HepG2 (cell line): ENCODE results near the gene TTBK1. TPM values are rescaled to one million over a fixed set of nuclear protein-coding genes. Genes with fewer than 3 reads are reported as not detected.
A peak's percentile ranks its signal among the peaks of the same experiment; 100 is the strongest.

Source experiments
- ATAC-seq: fragments of 200-7000 bp; cut with Tn5 transposase; 3 replicates; pipeline ENCODE4 v1.9.1; 2020; ENCODE audit warnings: mild to moderate bottlenecking, moderate library complexity
- BruUV-seq: library from RNA; stranded (reverse); fragments of 400-500 nt; replicated peaks from 2 replicates; lab custom pipeline; 2021; lab: Mats Ljungman, UMichigan
- CTCF ChIA-PET: fragments of 300-600 bp; formaldehyde crosslinking; extraction: SDS; loops from one replicate; lab custom pipeline; 2021; ENCODE audit warnings: low total read pairs, inconsistent platforms, low intra/inter-chr PET ratio; lab: Yijun Ruan, JAX
- POLR2A ChIA-PET: fragments of 350-600 bp; sonication (Branson Sonifier 250); formaldehyde crosslinking; loops from one replicate; lab custom pipeline; 2020; ENCODE audit warnings: antibody characterized with exemption, inconsistent platforms; lab: Yijun Ruan, JAX
- DNase-seq: peaks from one replicate; pipeline ENCODE4 v3.0.0-alpha.2; 2015; ENCODE audit warnings: low spot score
- FAIRE-seq: peaks from 3 replicates; lab custom pipeline; 2011; peaks lifted over from hg19 to GRCh38; lab: Jason Lieb, UNC
- H2AFZ ChIP-seq: one replicate; pipeline ENCODE4 v1.6.1; 2011; ENCODE audit warnings: low read length, inconsistent platforms
- H3K27ac ChIP-seq: fragments of 300-600 bp; 3 replicates; pipeline ENCODE4 v1.8.0; 2011; ENCODE audit warnings: mixed run types, mild to moderate bottlenecking, mixed read lengths, low read length, inconsistent platforms; ENCODE audit not compliant: insufficient read depth; ENCODE audit errors: extremely low read length
- H3K27me3 ChIP-seq, 2 experiments: fragments of 200-600 bp in 1 of 2; 2 replicates in 1 of 2; 3 replicates in 1 of 2; pipeline versions ENCODE4 v1.6.0 to v1.8.0; 2011; ENCODE audit warnings: low read length in 2 of 2, mild to moderate bottlenecking in 2 of 2, moderate library complexity in 2 of 2, inconsistent platforms in 1 of 2; ENCODE audit not compliant: insufficient read depth in 2 of 2, control insufficient read depth in 1 of 2
- H3K36me3 ChIP-seq, 2 experiments: fragments of 200-600 bp in 1 of 2; replicated peaks in 1 of 2; 2 replicates in 1 of 2; 3 replicates in 1 of 2; pipeline versions ENCODE4 v1.5.1 to v1.8.0; 2011; ENCODE audit warnings: low read length in 2 of 2, inconsistent platforms in 1 of 2; ENCODE audit not compliant: insufficient read depth in 2 of 2, control insufficient read depth in 1 of 2
- H3K4me1 ChIP-seq: 2 replicates; pipeline ENCODE4 v1.5.1; 2012; ENCODE audit warnings: low read length, inconsistent platforms; ENCODE audit not compliant: insufficient read depth
- H3K4me2 ChIP-seq: 2 replicates; pipeline ENCODE4 v1.6.0; 2011; ENCODE audit warnings: low read depth, low read length, inconsistent platforms
- H3K4me3 ChIP-seq, 3 experiments: fragments of 200-600 bp in 1 of 3; sonication (generic), shearing (Covaris generic) in 1 of 3; replicated peaks in 1 of 3; 2 replicates each; pipeline ENCODE4 v1.5.1; 2011 to 2016; ENCODE audit warnings: low read length in 3 of 3, inconsistent platforms in 2 of 3, low read depth in 2 of 3, mild to moderate bottlenecking in 2 of 3, control low read depth in 1 of 3, mixed read lengths in 1 of 3; ENCODE audit not compliant: insufficient read depth in 1 of 3
- H3K79me2 ChIP-seq: one replicate; pipeline ENCODE4 v1.6.1; 2011; ENCODE audit warnings: low read length, inconsistent platforms; ENCODE audit not compliant: insufficient read depth
- H3K9ac ChIP-seq: 2 replicates; pipeline ENCODE4 v1.6.0; 2011; ENCODE audit warnings: mild to moderate bottlenecking, low read depth, low read length, inconsistent platforms; ENCODE audit not compliant: insufficient read depth
- H3K9me3 ChIP-seq: 2 replicates; pipeline ENCODE4 v1.5.1; 2012; ENCODE audit warnings: mild to moderate bottlenecking, low read length
- H4K20me1 ChIP-seq: 2 replicates; pipeline ENCODE4 v1.6.0; 2011; ENCODE audit warnings: inconsistent platforms, mild to moderate bottlenecking, low read length, moderate library complexity; ENCODE audit not compliant: insufficient read depth
- GABPB1 ChIP-seq: IDR thresholded peaks from 2 replicates; pipeline ENCODE4 v1.6.1; 2016; ENCODE audit warnings: mild to moderate bottlenecking, missing genetic modification reagents, moderate library complexity, missing compliant biosample characterization
- GLI4 ChIP-seq: sonication (generic); formaldehyde crosslinking; IDR thresholded peaks from 2 replicates; pipeline ENCODE4 v1.5.1; 2020; ENCODE audit warnings: missing genetic modification reagents, mild to moderate bottlenecking, moderate library complexity, borderline replicate concordance
- MBNL3 ChIP-seq: fragments of 250-450 bp; sonication (Bioruptor Pico); conservative IDR thresholded peaks from 2 replicates; pipeline ENCODE4 v1.8.0; 2022; ENCODE audit warnings: mild to moderate bottlenecking, inconsistent platforms
- MEIS1 ChIP-seq: sonication (generic); formaldehyde crosslinking; IDR thresholded peaks from 2 replicates; pipeline ENCODE4 v1.9.0; 2021; ENCODE audit warnings: mild to moderate bottlenecking, missing genetic modification reagents, moderate library complexity, borderline replicate concordance
- MTF2 ChIP-seq: sonication (generic); formaldehyde crosslinking; IDR thresholded peaks from 2 replicates; pipeline ENCODE4 v1.5.0; 2020; ENCODE audit warnings: missing genetic modification reagents, borderline replicate concordance
- MZF1 ChIP-seq: sonication (generic); formaldehyde crosslinking; IDR thresholded peaks from 2 replicates; pipeline ENCODE4 v1.8.1; 2023; ENCODE audit warnings: mild to moderate bottlenecking, missing genetic modification reagents, borderline replicate concordance
- NFE2L2 ChIP-seq: fragments of 150-350 bp; IDR thresholded peaks from 2 replicates; pipeline ENCODE4 v1.6.1; 2014; ENCODE audit warnings: low read length
- NFIC ChIP-seq: IDR thresholded peaks from 2 replicates; pipeline ENCODE4 v1.6.1; 2012; ENCODE audit warnings: mild to moderate bottlenecking, low read length, inconsistent platforms
- RBAK ChIP-seq: sonication (generic); formaldehyde crosslinking; IDR thresholded peaks from 2 replicates; pipeline ENCODE4 v1.5.1; 2020; ENCODE audit warnings: mild to moderate bottlenecking, missing genetic modification reagents
- REL ChIP-seq: sonication (generic); formaldehyde crosslinking; conservative IDR thresholded peaks from 2 replicates; pipeline ENCODE4 v1.8.0; 2022; ENCODE audit warnings: mild to moderate bottlenecking, missing genetic modification reagents, moderate library complexity
- RORA ChIP-seq: sonication (generic); formaldehyde crosslinking; IDR thresholded peaks from 2 replicates; pipeline ENCODE4 v1.5.0; 2020; ENCODE audit warnings: mild to moderate bottlenecking, missing genetic modification reagents, moderate library complexity
- SATB2 ChIP-seq: sonication (generic); formaldehyde crosslinking; IDR thresholded peaks from 2 replicates; pipeline ENCODE4 v1.5.0; 2020; ENCODE audit warnings: missing genetic modification reagents
- ZFX ChIP-seq: sonication (generic); formaldehyde crosslinking; IDR thresholded peaks from 2 replicates; pipeline ENCODE4 v1.4.0; 2020; ENCODE audit warnings: mild to moderate bottlenecking, low read depth, missing genetic modification reagents, moderate library complexity
- ZNF30 ChIP-seq: sonication (generic); formaldehyde crosslinking; IDR thresholded peaks from 2 replicates; pipeline ENCODE4 v1.5.0; 2020; ENCODE audit warnings: mild to moderate bottlenecking, missing genetic modification reagents
- ZNF441 ChIP-seq: sonication (generic); formaldehyde crosslinking; IDR thresholded peaks from 2 replicates; pipeline ENCODE4 v1.7.0; 2021; ENCODE audit warnings: missing genetic modification reagents, borderline replicate concordance
- ZNF547 ChIP-seq: sonication (generic); formaldehyde crosslinking; IDR thresholded peaks from 2 replicates; pipeline ENCODE4 v1.5.1; 2020; ENCODE audit warnings: mild to moderate bottlenecking, missing genetic modification reagents
- ZNF562 ChIP-seq: sonication (generic); formaldehyde crosslinking; IDR thresholded peaks from 2 replicates; pipeline ENCODE4 v1.8.0; 2022; ENCODE audit warnings: missing genetic modification reagents, borderline replicate concordance
- ZNF607 ChIP-seq: sonication (generic); formaldehyde crosslinking; IDR thresholded peaks from 2 replicates; pipeline ENCODE4 v1.5.1; 2020; ENCODE audit warnings: missing genetic modification reagents, mild to moderate bottlenecking, borderline replicate concordance
- ZNF615 ChIP-seq: sonication (generic); formaldehyde crosslinking; IDR thresholded peaks from 2 replicates; pipeline ENCODE4 v1.5.0; 2020; ENCODE audit warnings: mild to moderate bottlenecking, missing genetic modification reagents, borderline replicate concordance
- ZNF850 ChIP-seq: sonication (generic); formaldehyde crosslinking; conservative IDR thresholded peaks from 2 replicates; pipeline ENCODE4 v1.9.0; 2021; ENCODE audit warnings: mild to moderate bottlenecking, missing genetic modification reagents
- ZNF879 ChIP-seq: sonication (generic); formaldehyde crosslinking; IDR thresholded peaks from 2 replicates; pipeline ENCODE4 v1.8.1; 2023; ENCODE audit warnings: missing genetic modification reagents
- WGBS: methylation state at CpG from one replicate; pipeline ENCODE4 v1.1.6; 2017; ENCODE audit warnings: low lambda C conversion rate; 5-methylcytosine and 5-hydroxymethylcytosine counted together
- in situ Hi-C: cut with HindIII; loops from 2 replicates; pipeline ENCODE4 v1.10.0; 2017; ENCODE audit warnings: low pct_unique_long_range_greater_than_20kb; ENCODE audit not compliant: extremely low pct_ligation_motif_present
- intact Hi-C: fragments of 100-400 bp; cut with micrococcal nuclease; formaldehyde crosslinking; loops from one replicate; pipeline ENCODE4 v1.10.0; 2022; ENCODE audit not compliant: unreplicated experiment
- polyA plus RNA-seq, 8 experiments: library from polyadenylated mRNA; depleted of rRNA in 3 of 8; stranded (reverse) in 7 of 8; unstranded in 1 of 8; fragments of >200 nt; fragmentation: Illumina TruSeq in 4 of 8; extraction: Trizol in 4 of 8; gene quantifications; 2 replicates each; pipeline versions ENCODE4 v1.2.1 to v1.2.3, GENCODE V29; 2011 to 2016; ENCODE audit warnings: low read depth in 4 of 8, missing spikeins in 1 of 8, mixed read lengths in 1 of 8; ENCODE audit not compliant: insufficient read depth in 1 of 8
- total RNA-seq, 5 experiments: library from RNA; depleted of rRNA; stranded (reverse); fragments of >200 nt; fragmentation: Illumina TruSeq; extraction: Trizol; gene quantifications; 2 replicates each; pipeline ENCODE4 v1.2.3, GENCODE V29; 2016; ENCODE audit warnings: low read depth in 1 of 5
- TF ChIP-seq, protein P1 (sequence below): sonication (generic); formaldehyde crosslinking; IDR thresholded peaks from 2 replicates; pipeline ENCODE4 v1.5.1; 2020; ENCODE audit warnings: mild to moderate bottlenecking, missing genetic modification reagents, moderate library complexity

TTBK1 gene
- total and polyA plus RNA-seq, 2 of the 13 experiments (the other 11 are each of a cell fraction or from before 2014, with no cell fraction given), result 0.24 to 0.33 TPM

DNA sequence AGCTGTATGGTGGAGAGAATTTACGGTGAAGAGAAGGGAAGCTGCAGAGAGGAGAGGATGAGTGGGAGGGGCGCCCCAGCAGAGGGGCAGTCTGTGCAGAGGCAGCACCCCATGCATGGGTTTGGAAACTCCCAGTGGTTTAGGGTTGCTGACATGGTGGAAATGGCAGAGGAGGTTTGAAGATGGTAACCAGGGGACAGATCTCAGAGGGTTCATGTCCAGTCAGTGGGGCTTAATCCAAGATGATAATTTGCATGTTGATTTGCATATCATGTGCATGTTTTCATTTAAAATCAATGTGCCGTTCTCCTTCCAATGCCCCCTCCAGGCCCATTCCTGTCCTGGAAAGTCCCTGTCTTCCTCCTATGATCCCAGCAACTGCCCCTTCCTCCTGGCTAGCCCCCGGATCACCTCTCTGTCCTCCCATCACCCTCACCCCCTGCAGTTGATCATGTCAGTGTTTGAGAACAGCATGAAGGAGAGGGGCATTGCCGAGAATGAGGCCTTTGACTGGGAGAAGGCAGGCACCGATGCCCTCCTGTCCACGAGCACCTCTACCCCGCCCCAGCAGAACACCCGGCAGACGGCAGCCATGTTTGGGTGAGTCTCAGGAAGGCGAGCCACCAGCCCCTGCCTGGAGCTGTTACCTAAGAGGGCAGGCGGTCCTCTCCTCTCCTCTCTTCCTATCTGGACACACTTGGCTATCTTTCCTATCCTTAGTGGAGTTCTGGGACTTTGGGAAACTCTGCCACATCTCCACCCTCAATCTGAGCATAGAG is 14.3 kb downstream of the TTBK1 start:
- Histone ChIP-seq H3K27me3 (peaks cover 12 to 54% of the 10 kb centered on the region in 2 experiments), H3K4me2 (peak overlapping the region; percentile 73), H4K20me1 (no peaks in the 10 kb centered on the region), H2AFZ (peak overlapping the region; percentile 42), H3K79me2 (no peaks in the 10 kb centered on the region), H3K4me3 (peak overlapping the region in 2 of 3 experiments; percentile 17 to 58; a peak in 3 of 6 replicates), H3K4me1 (peaks cover 47% of the 10 kb centered on the region), H3K9me3 (no peaks in the 10 kb centered on the region), H3K9ac (no peak overlapping the region), H3K27ac (no peak overlapping the region), H3K36me3 (no peaks in the 10 kb centered on the region)
- ChIA-PET POLR2A (interaction anchor here (0.6 to 1.3 kb wide), 4 partner anchors 10 to 870 kb away, joined by 3 to 4 read pairs (median 4); partner anchors contain the start of gene TMEM63B), CTCF (no interaction called here)
- in situ Hi-C loops, result no loop called here
- BruUV-seq, result no TSS peak
- 16% methylated on average over 12 of the region's 12 CpGs for WGBS
- FAIRE-seq (no peak), ATAC-seq (peak; percentile 15; the same call in 2 of the 3 replicates), DNase-seq (no peak)
- intact Hi-C loops, result no loop called here
- TF ChIP-seq MEIS1 (CRISPR knock-in tag), result no peak
- TF ChIP-seq ZNF615 (CRISPR knock-in tag), result no peak
- TF ChIP-seq ZFX, result peak; percentile 35; the same call in 1 of the 2 replicates
- no peak for TF ChIP-seq GLI4 (CRISPR knock-in tag)
- TF ChIP-seq, protein P1, sequence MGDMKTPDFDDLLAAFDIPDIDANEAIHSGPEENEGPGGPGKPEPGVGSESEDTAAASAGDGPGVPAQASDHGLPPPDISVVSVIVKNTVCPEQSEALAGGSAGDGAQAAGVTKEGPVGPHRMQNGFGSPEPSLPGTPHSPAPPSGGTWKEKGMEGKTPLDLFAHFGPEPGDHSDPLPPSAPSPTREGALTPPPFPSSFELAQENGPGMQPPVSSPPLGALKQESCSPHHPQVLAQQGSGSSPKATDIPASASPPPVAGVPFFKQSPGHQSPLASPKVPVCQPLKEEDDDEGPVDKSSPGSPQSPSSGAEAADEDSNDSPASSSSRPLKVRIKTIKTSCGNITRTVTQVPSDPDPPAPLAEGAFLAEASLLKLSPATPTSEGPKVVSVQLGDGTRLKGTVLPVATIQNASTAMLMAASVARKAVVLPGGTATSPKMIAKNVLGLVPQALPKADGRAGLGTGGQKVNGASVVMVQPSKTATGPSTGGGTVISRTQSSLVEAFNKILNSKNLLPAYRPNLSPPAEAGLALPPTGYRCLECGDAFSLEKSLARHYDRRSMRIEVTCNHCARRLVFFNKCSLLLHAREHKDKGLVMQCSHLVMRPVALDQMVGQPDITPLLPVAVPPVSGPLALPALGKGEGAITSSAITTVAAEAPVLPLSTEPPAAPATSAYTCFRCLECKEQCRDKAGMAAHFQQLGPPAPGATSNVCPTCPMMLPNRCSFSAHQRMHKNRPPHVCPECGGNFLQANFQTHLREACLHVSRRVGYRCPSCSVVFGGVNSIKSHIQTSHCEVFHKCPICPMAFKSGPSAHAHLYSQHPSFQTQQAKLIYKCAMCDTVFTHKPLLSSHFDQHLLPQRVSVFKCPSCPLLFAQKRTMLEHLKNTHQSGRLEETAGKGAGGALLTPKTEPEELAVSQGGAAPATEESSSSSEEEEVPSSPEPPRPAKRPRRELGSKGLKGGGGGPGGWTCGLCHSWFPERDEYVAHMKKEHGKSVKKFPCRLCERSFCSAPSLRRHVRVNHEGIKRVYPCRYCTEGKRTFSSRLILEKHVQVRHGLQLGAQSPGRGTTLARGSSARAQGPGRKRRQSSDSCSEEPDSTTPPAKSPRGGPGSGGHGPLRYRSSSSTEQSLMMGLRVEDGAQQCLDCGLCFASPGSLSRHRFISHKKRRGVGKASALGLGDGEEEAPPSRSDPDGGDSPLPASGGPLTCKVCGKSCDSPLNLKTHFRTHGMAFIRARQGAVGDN (CRISPR knock-in tag), result peak; percentile 57
- no peak for TF ChIP-seq ZNF30 (CRISPR knock-in tag)
- no peak for TF ChIP-seq MZF1 (CRISPR knock-in tag)
- no peak for TF ChIP-seq SATB2 (CRISPR knock-in tag)
- no peak for TF ChIP-seq GABPB1 (CRISPR knock-in tag)
- TF ChIP-seq ZNF562, result no peak
- TF ChIP-seq ZNF607, result no peak
- TF ChIP-seq ZNF441 (CRISPR knock-in tag), result no peak
- TF ChIP-seq NFE2L2, result no peak
- TF ChIP-seq REL (CRISPR knock-in tag), result no peak
- no peak for TF ChIP-seq RBAK (CRISPR knock-in tag)
- no peak for TF ChIP-seq ZNF850
- 0 out of 2 replicates have a peak, but pooled peaks have one; percentile 59 for TF ChIP-seq ZNF547
- TF ChIP-seq ZNF879 (CRISPR knock-in tag), result no peak
- TF ChIP-seq MBNL3 (CRISPR knock-in tag), result no peak
- no peak for TF ChIP-seq RORA
- TF ChIP-seq MTF2, result no peak
- no peak for TF ChIP-seq NFIC
